ENCODE measurements around the gene HORMAD1. TPM values are rescaled to one million over a fixed set of nuclear protein-coding genes. Genes with fewer than 3 reads are reported as not detected.

The HORMAD1 gene
- total RNA-seq, 1 experiment from 2014 or later: not detected

- Histone ChIP-seq H3K9me3 (no peaks in the 10 kb centered on the region), H3K27me3 (replicated peaks; ENCODE audit: control insufficient read depth, insufficient read depth, low read length) (no peaks in the 10 kb centered on the region), H3K4me1 (no peaks in the 10 kb centered on the region), H3K36me3 (ENCODE audit: control insufficient read depth, insufficient read depth, low read length) (no peaks in the 10 kb centered on the region), H3K4me3 (ENCODE audit: low read depth, low read length) (no peak overlapping the region)
- Mint-ChIP-seq H3K27me3 (ENCODE audit: insufficient read depth, unreplicated experiment) (no peaks in the 10 kb centered on the region), H3K9me3 (ENCODE audit: unreplicated experiment) (no peaks in the 10 kb centered on the region), H3K27ac (ENCODE audit: unreplicated experiment) (no peak overlapping the region), H3K36me3 (ENCODE audit: insufficient read depth, unreplicated experiment) (no peaks in the 10 kb centered on the region), H3K4me1 (ENCODE audit: low read depth, unreplicated experiment) (no peaks in the 10 kb centered on the region), H3K4me3 (ENCODE audit: unreplicated experiment) (no peak overlapping the region)
- no TSS peak for BruUV-seq (replicated peaks)
- TF ChIP-seq CTCF (IDR thresholded peaks at IDR 0.05; ENCODE audit: insufficient read depth in 1 of 2, low read depth in 1 of 2, low read length in 1 of 2, severe bottlenecking in 1 of 2, unreplicated experiment in 1 of 2): no peak
- intact Hi-C loops (cut with micrococcal nuclease; ENCODE audit: unreplicated experiment): loop anchor here (5.0 to 10.0 kb wide), 2 partner anchors 47 to 50 kb away; no protein-coding TSS in a partner anchor
- ChIA-PET CTCF (no interaction called here), POLR2A (no interaction called here)
- no peak for DNase-seq
Measured at GRCh38 chr1:150761801-150762200, 41.1 kb upstream of the HORMAD1 start.

- Histone ChIP-seq H3K9me3 (no peaks in the 10 kb centered on the region), H3K27me3 (replicated peaks; ENCODE audit: control insufficient read depth, insufficient read depth, low read length) (no peaks in the 10 kb centered on the region), H3K36me3 (ENCODE audit: control insufficient read depth, insufficient read depth, low read length) (no peaks in the 10 kb centered on the region), H3K4me1 (no peaks in the 10 kb centered on the region), H3K4me3 (ENCODE audit: low read depth, low read length) (no peak overlapping the region)
- no peak for DNase-seq
- intact Hi-C loops (cut with micrococcal nuclease; ENCODE audit: unreplicated experiment): loop anchor here (5.0 to 10.0 kb wide), 2 partner anchors 45 to 52 kb away; no protein-coding TSS in a partner anchor
- Mint-ChIP-seq H3K36me3 (ENCODE audit: insufficient read depth, unreplicated experiment) (no peaks in the 10 kb centered on the region), H3K27ac (ENCODE audit: unreplicated experiment) (no peak overlapping the region), H3K27me3 (ENCODE audit: insufficient read depth, unreplicated experiment) (no peaks in the 10 kb centered on the region), H3K9me3 (ENCODE audit: unreplicated experiment) (no peaks in the 10 kb centered on the region), H3K4me1 (ENCODE audit: low read depth, unreplicated experiment) (no peaks in the 10 kb centered on the region), H3K4me3 (ENCODE audit: unreplicated experiment) (no peak overlapping the region)
- no peak for TF ChIP-seq CTCF (IDR thresholded peaks at IDR 0.05; ENCODE audit: insufficient read depth in 1 of 2, low read depth in 1 of 2, low read length in 1 of 2, severe bottlenecking in 1 of 2, unreplicated experiment in 1 of 2)
- ChIA-PET POLR2A (no interaction called here), CTCF (no interaction called here)
- no TSS peak for BruUV-seq (replicated peaks)
Measured at GRCh38 chr1:150760013-150760412, 39.3 kb upstream of the HORMAD1 start.

- POLR2A ChIA-PET: no interaction called here
- Histone ChIP-seq H3K36me3 (ENCODE audit: control insufficient read depth, insufficient read depth, low read length) (no peaks in the 10 kb centered on the region), H3K4me1 (no peaks in the 10 kb centered on the region), H3K27me3 (replicated peaks; ENCODE audit: control insufficient read depth, insufficient read depth, low read length) (no peaks in the 10 kb centered on the region), H3K4me3 (ENCODE audit: low read depth, low read length) (no peak overlapping the region), H3K9me3 (no peaks in the 10 kb centered on the region)
- no peak for DNase-seq
- H3K36me3 Mint-ChIP-seq (ENCODE audit: insufficient read depth, unreplicated experiment): no peaks in the 10 kb centered on the region
- H3K9me3 Mint-ChIP-seq (ENCODE audit: unreplicated experiment): no peaks in the 10 kb centered on the region
- H3K4me3 Mint-ChIP-seq (ENCODE audit: unreplicated experiment): no peak overlapping the region
- no peaks in the 10 kb centered on the region for H3K4me1 Mint-ChIP-seq (ENCODE audit: low read depth, unreplicated experiment)
- no TSS peak for BruUV-seq (replicated peaks)
- TF ChIP-seq CTCF (IDR thresholded peaks at IDR 0.05; ENCODE audit: insufficient read depth in 1 of 2, low read depth in 1 of 2, low read length in 1 of 2, severe bottlenecking in 1 of 2, unreplicated experiment in 1 of 2): no peak
- no peaks in the 10 kb centered on the region for H3K27me3 Mint-ChIP-seq (ENCODE audit: insufficient read depth, unreplicated experiment)
- no peak overlapping the region for H3K27ac Mint-ChIP-seq (ENCODE audit: unreplicated experiment)
- CTCF ChIA-PET: no interaction called here
- intact Hi-C loops (cut with micrococcal nuclease; ENCODE audit: unreplicated experiment): no loop called here
Measured at GRCh38 chr1:150753416-150753815, 32.7 kb upstream of the HORMAD1 start.
